WERI-Rb-1 (cell line): ENCODE results near the gene UNC5CL.

Experiments
- DNase-seq: peaks from one replicate; pipeline ENCODE4 v3.0.0-alpha.2; 2020
- H3K27ac ChIP-seq: fragments of 250-450 bp; sonication (Bioruptor Pico); 2 replicates; pipeline ENCODE4 v1.5.1; 2020; ENCODE audit warnings: mild to moderate bottlenecking, moderate library complexity
- H3K27me3 ChIP-seq: fragments of 250-450 bp; sonication (Bioruptor Pico); 2 replicates; pipeline ENCODE4 v1.5.1; 2021; ENCODE audit warnings: mild to moderate bottlenecking, low read depth, moderate library complexity; ENCODE audit not compliant: insufficient read depth, severe bottlenecking
- H3K36me3 ChIP-seq: fragments of 250-450 bp; sonication (Bioruptor Pico); 2 replicates; pipeline ENCODE4 v1.5.1; 2020; ENCODE audit warnings: mild to moderate bottlenecking, moderate library complexity
- H3K4me3 ChIP-seq: 2 replicates; pipeline ENCODE4 v1.5.1; 2011; ENCODE audit warnings: low read depth, mild to moderate bottlenecking, control low read depth, low read length
- H3K9me3 ChIP-seq: fragments of 250-450 bp; sonication (Bioruptor Pico); 2 replicates; pipeline ENCODE4 v1.5.1; 2021; ENCODE audit warnings: mild to moderate bottlenecking, moderate library complexity; ENCODE audit not compliant: severe bottlenecking
- CTCF ChIP-seq: IDR thresholded peaks from 2 replicates; pipeline ENCODE4 v1.5.1; 2011; ENCODE audit warnings: low read depth, mild to moderate bottlenecking, control low read depth, inconsistent platforms, low read length

UNC5CL gene

DNA sequence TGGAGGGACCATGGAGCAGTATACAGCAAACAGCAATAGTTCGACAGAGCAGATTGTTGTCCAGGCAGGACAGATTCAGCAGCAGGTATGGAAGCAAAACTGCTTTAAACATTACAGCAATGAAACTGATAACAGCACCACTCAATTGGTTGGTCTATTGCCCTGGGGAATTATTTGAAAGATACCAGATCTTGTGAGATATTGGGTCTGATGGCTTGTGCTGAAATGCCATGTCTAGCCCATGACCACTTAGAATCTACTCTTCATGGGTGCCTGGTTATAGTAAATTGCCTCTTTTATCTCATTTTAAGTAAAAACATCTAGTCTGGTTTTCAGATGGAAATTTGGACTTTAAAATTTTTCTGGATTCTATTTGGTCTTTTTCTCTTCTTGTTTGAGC, 40.1 kb upstream of the UNC5CL start:
- H3K9me3 ChIP-seq = no peaks in the 10 kb centered on the region
- no peak for TF ChIP-seq CTCF
- H3K4me3 ChIP-seq = no peak overlapping the region
- H3K27ac ChIP-seq = no peak overlapping the region
- peaks cover 51% of the 10 kb centered on the region for H3K36me3 ChIP-seq
- no peak for DNase-seq
- no peaks in the 10 kb centered on the region for H3K27me3 ChIP-seq

GRCh38 chr6:41078101-41078500, 39.1 kb upstream of the UNC5CL start:
- Histone ChIP-seq H3K36me3 (peaks cover 45% of the 10 kb centered on the region), H3K4me3 (no peak overlapping the region), H3K27ac (no peak overlapping the region), H3K9me3 (no peaks in the 10 kb centered on the region), H3K27me3 (no peaks in the 10 kb centered on the region)
- no peak for TF ChIP-seq CTCF
- DNase-seq = no peak

- peaks cover 43% of the 10 kb centered on the region for H3K36me3 ChIP-seq
- no peaks in the 10 kb centered on the region for H3K27me3 ChIP-seq
- no peak overlapping the region for H3K27ac ChIP-seq
- H3K9me3 ChIP-seq = no peaks in the 10 kb centered on the region
- DNase-seq = no peak
- TF ChIP-seq CTCF = no peak
- H3K4me3 ChIP-seq = no peak overlapping the region
Measured at GRCh38 chr6:41077536-41077935, 38.5 kb upstream of the UNC5CL start.

DNA sequence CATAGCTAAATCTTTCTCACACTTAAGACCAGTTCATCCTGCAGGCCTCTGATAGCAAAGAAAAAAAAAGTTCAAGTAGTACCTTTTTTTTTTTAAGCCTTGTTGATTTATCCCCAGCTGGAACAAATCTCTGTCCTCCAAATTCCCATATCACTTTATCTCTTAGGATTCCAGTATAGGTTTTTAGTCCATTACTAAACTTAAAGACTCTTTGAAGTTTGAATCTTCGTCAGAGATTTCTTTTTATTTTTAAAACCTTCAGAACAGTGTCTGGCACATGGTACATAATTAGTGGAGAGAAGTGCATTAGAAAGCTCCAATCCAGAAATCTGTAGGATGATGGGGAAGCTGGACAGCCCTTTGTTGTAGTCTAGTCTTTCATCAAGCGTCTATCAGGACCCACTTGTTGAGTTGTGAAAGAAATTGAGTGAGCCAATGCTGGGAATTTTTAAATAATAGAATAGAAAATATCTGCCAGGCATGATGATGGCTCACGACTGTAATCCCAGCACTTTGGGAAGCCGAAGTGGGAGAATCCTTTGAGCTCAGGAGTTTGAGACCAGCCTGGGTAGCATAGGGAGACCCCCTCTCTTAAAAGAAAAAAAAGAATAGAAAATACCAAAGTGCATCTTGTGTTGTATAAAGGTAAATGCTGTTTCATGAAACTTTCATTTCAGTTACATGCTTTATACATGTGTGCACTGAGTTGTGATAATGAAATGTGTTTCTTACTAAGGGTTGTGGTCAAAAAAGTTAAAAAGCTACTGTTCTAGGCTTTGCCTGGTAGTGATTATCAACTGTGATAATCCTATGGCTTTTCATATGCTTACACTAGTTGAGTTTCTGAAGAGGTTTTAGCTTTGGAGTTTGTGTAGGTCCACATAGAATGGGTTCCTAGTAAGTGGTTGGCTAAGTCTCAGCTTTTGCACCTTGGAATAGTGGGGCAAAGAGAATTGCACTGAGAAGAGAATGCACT, 36.9 kb upstream of the UNC5CL start:
- no peaks in the 10 kb centered on the region for H3K9me3 ChIP-seq
- H3K4me3 ChIP-seq = no peak overlapping the region
- no peak for DNase-seq
- H3K36me3 ChIP-seq = peaks cover 32% of the 10 kb centered on the region
- H3K27me3 ChIP-seq = no peaks in the 10 kb centered on the region
- TF ChIP-seq CTCF = no peak
- no peak overlapping the region for H3K27ac ChIP-seq

GRCh38 chr6:41074692-41075436, 35.8 kb upstream of the UNC5CL start:
- no peak for DNase-seq
- no peak for TF ChIP-seq CTCF
- H3K27ac ChIP-seq = peak overlapping the region; percentile 98
- H3K36me3 ChIP-seq = peaks cover 21% of the 10 kb centered on the region
- H3K4me3 ChIP-seq = peak overlapping the region; percentile 99
- no peaks in the 10 kb centered on the region for H3K27me3 ChIP-seq
- no peaks in the 10 kb centered on the region for H3K9me3 ChIP-seq
